ENCODE results near the gene SPATA31C1. TPM values are rescaled to one million over a fixed set of nuclear protein-coding genes. Genes with fewer than 3 reads are reported as not detected.
A peak's percentile ranks its signal among the peaks of the same experiment; 100 is the strongest.
"Not testable (repeated sequence)": the region's sequence is repeated elsewhere in the genome, so short reads cannot be mapped to it uniquely, and the experiment has no call there.

SPATA31C1 gene
- total RNA-seq = not detected in 2 replicates

DNA sequence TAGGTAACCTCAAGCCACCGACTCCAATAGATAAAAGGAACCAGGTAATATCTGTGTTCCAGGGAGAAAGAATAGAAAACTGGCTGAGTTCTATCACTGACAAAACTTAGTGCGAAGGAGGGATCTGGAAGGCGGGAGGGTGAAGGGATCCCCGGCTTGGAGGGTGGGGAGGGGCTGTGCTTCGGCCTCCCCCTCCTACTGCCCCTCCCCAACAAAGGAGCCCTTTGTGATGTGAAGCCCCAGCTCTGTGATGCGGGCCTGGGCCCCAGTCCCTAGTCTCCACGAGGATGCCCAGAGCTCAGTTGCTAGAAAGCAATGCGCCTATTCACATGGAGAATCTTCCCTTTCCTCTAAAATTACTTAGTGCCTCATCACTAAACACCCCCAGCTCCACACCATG, at the start of gene SPATA31C1:
TSS of gene SPATA31C1 (plus strand) at position 301 of the 400 bp plus-strand sequence.
- not testable (repeated sequence) for DNase-seq

DNA sequence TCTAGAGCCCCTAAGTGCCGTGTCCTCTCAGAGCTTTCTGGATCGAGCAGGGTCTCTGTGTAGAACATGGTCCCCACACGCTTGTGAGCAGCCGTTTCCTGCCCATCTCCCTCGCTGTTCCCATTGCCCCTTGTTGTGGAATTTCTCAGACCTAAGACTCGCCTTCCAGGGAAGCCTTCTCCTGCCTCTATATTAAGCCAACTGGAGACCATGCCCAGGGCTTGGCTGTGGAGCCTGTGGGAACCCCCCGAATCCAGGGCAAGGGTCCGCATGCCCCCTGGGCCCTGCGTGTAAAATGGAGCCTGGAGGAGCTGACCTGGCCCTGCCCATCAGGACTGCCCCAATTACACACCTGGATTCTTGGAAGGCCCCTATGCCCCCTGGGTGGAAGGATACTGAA, 49.6 kb upstream of the SPATA31C1 start:
- no peak for DNase-seq

DNA sequence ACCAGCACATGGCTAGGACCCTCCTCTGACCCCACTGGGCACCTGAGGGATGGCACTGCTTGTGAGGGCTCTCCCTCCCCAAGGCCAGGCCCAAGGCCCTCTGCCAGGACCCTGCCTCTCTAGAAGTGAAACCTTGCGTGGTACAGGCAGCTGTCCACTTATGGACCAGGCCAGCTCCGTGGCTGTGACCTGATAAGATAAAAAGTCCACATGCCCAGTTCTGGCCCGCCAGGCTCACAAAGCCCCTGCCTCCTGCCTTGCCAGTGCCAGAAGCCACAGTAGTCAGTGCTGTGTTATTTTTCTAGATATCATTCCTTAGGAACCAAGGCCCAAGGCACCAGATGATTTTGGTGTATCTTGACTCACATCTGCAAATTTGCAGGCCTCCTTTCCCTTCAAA, 49.1 kb upstream of the SPATA31C1 start:
- no peak for DNase-seq

DNA sequence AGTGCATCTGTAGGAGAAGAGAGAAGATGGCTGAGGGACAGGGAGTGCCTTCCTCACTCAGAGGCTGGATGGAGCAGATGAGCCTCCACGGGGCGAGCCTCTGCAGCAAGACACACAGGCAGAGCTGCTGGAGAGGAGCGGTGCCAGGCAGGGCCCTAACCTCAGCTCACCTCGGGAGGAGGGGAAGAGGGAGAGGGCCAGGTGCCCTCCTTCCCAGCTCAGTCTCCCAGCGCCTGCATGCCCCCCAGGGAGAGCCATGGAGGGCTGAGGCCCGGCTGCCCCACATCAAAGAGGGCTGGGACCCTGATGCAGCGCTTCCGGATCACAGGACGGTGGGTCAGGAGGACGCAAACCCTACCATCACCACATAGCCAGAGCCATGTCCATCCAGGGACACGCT, 48.7 kb upstream of the SPATA31C1 start:
- no peak for DNase-seq

DNA sequence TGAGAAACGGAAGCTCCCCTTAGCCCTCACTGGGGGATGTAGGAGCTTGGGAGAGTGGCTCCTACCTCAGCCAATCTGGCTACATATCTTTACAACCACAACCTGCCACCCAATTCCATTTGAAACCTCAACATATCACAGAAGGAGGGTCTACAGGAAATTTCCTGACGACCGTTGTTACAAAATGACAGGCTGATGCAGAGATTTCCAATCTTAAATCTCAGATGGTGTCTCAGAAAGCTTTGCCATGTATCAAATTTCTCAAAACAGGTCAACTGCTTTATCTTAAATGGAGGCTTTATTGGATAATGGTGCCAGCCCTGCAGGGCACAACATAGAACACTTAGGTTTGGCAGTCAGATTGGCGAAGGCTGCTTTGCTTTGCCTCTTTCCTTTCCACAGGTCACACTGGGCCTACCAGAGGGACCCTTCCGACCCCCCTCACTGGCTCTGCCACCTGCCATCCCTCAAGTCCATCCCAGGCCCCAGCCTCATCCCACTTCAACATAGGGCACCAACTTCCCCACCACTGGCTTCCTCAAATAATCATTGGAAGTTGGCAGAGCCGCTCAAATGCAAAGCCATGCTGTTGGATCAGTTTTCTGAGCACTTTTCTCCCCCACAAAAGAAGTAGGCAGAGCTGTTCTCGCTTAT, 46.2 kb upstream of the SPATA31C1 start:
- no peak for DNase-seq

DNA sequence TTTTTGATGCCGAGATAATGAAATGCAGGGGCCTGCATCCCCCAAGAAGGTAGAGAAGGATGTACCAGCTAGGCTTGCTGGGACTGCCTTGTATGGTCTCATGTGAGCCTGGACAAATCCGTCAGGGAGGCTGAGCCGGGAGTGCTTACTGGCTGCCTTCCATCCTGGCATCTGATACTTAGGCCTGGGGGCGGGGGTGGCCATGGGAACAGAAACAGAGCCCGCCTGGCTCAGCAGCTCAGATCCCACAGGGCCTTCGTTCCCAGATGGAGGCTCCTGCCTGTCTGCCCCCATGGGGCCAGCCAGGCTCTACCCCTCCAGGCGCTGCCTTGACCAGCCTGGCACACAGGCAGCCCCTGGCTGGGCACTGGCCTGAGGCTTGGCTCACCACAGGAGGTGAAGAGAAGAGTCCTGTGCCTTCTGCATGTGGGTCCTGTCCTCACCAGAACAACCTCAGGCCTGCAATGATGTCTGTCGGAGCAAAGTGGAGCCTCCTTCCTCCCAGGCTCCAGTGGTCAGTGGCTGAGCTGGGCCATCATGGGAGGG, 45.6 kb upstream of the SPATA31C1 start:
- no peak for DNase-seq

DNA sequence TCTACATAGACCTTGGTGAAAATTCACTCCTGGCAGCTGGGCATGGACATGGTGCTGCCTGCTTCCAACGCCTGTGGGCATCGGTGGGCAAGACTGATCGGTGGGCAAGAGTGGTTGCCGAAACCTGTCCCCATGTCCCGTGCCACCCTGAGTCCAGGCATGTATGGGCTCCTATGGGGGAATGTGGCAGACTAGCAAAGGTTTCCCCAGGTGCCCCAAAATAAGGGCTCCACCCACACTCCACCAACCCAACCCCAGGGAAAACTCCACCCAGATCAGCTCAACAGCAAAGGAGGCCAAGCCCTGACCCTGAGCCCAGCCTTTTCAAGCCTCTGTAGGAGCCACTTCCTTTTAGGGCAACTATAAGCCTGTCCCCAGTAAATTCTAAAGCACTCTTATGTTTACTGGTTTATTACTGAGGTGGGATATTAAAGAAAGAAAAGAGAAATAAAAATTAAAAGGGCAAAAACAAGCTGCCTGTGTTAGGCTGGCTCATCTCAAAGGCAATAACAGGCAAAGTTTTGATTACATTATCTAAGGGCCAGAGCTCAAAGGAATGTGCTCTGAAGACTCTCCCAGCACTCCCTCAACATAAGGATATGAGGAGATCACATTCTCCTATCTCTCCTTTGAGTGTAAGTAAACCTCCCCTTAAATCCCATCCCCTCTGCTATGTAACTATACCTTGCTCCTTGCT, 44.0 kb upstream of the SPATA31C1 start:
- no peak for DNase-seq

DNA sequence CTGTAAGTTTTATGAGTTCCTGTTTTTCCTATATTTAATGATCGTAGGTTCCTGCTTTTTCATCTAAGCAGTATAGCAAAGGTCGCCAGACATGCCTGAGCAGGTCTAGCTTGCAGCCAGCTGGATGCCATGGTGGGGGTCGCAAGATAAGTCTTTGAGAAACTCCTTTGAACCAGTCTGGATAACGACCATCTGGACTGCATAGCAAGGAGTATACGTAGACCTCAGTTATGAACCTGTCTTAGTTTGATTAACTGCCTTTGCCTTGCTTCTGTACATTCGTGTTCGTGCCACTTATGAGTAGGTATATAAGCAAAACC, 43.5 kb upstream of the SPATA31C1 start:
- DNase-seq = no peak

DNA sequence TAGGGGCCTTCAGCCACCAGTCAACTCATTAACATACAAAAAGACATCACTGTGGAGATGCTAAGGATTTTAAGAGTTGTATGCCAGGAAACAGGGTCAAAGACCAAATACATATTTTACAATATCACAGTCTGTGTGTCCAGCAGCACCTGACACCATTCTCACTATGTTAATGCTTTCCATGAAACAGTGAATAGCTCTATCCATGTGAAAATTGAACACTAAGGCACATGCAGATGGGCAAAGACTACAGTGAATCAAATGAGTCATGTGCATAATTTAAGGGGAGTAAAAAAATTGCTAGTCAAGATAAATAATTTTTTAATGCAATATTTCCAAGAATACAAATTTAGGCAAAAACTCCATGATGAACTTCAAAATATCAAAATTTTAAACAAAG, 42.7 kb upstream of the SPATA31C1 start:
- no peak for DNase-seq

DNA sequence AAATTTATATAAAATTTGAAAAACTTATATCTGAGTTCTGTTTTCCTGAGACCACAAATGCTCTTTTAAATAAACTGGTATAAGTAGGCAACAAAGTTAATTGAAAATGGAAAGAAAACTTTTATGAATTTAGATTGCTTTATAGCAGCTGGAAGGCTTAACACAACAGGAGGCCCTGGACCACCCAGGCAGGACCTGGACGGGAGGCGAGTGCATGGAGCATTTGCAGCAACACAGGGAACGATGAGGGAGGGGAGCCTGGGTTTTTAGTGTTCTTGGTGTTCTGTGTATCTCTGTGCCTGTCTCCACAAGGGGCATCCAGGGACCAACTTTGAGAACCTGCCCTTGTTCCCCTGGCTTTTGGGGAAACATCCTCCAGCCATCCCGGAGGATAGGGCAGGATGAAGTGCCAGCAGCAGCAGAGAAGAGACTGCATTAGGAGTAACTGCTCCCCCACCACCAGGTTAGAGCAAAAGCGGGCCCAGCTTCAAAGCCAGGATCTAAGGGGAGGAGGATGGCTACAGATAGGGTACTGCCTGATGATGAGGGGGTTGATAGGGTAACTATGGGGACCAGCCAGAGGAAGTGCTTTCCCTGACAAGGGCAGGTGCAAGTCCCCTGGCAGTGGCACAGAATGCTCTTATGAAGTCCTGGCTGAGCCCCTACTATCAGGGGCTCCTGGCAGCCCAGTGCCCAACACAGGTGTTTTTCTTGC, 41.8 kb upstream of the SPATA31C1 start:
- no peak for DNase-seq

DNA sequence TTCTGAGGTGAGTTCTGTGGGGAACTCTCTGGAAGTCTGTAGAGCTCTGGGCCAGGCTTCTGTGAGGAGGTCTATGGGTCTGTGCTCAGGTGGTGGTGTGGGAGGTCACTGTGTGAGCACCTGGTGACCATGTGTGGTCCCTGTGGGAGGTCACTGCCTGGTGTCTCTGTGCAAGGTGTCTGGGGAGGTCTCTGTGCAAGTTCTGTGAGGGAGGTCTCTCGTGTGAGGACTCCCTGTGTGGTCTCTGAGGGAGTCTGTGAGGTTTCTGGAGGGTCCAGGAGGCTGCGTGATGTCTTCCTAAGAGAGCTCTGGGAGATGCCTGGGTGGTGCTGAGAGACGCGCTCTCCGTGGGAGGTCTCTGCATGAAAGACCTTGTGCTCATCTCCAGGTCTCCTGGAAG, 41.1 kb upstream of the SPATA31C1 start:
- no peak for DNase-seq

DNA sequence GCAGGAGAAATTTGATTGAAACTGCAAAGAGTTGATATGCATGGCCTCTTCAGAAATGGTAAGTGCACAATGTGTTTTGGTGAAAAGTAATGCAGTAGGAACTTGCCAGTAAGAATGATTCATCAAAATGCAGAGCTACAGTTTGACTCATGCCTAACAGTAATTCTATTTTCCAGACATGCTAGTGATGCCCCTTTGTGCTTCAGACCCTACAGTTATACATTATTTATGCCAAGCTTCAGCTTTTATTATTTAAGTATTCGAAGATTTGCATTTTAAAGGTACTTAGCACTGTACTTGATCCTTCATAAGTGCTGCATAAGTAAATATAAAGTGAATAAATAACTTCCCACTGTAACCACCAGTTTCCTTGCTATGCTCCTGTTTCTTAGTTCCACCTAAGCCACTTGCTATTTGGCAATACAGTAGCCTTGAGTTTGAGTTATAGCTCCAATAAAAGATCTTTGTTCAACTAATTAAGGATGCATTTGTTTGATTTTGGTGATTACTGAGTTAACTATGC, 38.7 kb upstream of the SPATA31C1 start:
- peak; percentile 37 for DNase-seq

DNA sequence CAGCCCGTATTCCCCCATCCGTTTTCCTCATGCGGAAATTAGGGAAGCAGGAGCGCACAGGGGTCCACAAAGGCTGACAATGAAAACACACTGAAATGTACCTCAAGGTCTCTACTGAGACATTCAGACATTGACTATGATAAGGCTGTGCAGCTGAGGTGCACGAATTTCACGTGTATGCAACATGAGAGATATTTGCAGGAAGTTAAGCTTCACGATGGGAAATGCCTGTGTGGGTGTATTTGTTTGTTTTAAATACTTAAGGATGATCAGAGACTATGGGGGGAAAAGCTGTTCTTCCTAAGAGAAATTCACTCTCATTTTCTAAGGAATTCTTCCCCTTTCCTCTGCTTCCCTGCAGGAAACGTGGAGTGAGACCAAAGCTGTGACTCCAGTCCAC, 37.6 kb upstream of the SPATA31C1 start:
- DNase-seq = peak; percentile 50

DNA sequence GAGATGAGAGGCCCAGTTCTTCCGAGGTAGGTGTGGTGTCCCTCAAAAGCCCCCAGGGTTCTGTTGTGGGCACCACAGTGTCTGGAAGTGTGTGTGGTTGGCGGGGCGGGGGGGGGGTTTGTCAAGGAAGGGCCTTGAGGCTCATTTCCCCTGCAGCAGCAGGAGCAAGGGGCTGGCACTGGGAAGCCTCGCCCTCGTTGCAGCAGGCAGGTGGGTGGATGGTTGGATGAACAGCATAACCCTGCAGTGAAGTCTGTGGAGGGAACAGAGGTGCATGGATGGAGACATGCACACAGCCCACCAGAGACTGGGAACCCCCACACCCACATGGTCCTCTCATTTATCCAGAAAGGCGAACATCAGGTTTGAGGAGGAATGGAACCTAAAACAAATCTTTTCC, 37.1 kb upstream of the SPATA31C1 start:
- DNase-seq = no peak

DNA sequence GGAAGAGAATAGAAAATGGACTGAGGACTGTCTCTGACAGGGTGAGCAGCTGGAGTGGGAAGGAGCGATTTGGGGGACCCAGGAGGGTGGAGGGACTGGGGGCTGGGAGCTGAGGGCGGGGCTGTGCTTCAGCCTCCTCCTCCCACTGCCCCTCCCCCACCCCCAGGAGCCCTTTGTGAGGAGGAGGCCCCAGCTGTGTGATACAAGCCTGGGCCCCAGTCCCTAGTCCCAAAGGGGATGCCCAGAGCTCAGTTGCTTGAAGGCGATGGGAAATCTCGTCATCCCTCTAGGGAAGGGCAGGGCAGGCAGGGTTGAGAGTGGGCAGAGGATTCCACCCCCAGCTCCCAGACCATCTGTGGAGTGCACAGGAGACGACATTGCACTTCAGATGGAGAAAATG, 35.1 kb upstream of the SPATA31C1 start, which contains the start of gene SPATA31E1:
TSS of gene SPATA31E1 (plus strand) at position 251 of the 400 bp plus-strand sequence. CDS start at position 266, 15 bp downstream.
- DNase-seq = no peak

DNA sequence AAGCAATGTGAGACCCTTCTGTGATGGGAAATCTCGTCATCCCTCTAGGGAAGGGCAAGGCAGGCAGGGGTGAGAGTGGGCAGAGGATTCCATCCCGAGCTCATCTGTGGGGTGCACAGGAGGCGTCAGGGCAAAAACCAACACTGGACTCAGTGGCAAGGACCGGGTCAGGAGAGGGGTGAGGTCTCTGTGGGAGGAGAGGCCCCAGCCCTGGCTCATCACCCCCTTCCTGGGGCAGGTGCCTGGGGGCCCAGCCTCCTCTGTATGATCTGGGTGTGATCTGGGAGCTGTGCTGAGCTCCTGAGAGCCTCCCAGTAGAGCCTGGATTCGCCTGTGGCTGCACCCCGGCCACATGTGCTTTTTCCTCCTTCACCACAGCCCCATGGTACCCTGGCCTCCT, 34.5 kb upstream of the SPATA31C1 start:
- no peak for DNase-seq

DNA sequence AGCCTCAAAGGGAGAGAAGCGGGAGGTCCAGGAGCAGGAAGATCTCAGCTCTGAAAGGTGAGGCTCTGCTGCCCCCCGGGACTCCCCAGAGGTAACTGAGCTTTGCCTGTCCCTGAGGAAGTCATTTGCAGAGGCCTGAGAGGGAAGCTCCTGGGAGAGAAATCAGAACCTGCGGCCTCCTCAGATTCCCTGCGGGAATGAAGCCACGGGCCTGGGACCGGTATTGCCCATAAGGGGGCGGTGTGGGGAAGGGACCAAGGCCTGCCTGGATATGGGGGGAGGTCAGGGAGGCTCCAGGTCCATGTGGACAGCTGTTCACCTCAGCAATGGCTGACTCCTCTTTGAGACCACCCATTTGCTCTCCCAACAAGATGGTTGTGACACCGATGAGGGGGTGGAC, 33.8 kb upstream of the SPATA31C1 start:
- no peak for DNase-seq

DNA sequence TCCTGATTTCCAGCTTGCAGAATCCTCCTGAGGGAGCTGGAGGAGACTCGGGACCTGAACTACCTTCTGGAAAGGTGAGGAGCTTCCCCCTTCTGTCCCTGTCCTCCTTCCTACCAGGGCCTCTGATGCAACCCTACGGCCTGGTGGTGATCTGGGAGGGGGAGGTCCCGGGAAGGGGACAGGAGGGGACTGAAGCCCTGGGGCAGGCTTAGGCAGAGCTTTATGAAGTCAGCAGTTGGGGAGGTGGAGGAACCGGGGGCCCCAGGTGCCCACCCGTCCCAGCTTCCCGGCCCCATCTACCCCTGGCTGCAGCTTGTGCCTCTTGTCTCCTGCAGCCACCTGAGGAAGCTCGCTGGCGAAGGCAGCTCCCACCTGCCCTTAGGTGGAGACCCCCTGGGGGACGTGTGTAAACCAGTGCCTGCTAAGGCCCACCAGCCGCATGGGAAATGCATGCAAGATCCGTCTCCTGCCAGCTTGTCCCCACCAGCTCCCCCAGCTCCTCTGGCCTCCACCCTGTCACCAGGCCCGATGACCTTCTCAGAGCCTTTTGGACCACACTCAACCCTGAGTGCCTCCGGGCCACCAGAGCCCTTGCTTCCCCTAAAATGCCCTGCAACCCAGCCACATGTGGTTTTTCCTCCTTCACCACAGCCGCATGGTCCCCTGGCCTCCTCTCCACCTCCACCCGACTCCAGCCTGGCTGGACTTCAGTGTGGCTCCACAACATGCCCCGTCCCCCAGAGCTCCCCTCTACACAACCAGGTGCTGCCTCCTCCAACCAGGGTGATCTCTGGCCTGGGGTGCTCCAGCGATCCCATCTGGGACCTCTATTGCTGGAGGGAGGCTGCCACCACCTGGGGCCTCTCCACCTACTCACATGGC, 32.9 kb upstream of the SPATA31C1 start:
- DNase-seq = no peak

DNA sequence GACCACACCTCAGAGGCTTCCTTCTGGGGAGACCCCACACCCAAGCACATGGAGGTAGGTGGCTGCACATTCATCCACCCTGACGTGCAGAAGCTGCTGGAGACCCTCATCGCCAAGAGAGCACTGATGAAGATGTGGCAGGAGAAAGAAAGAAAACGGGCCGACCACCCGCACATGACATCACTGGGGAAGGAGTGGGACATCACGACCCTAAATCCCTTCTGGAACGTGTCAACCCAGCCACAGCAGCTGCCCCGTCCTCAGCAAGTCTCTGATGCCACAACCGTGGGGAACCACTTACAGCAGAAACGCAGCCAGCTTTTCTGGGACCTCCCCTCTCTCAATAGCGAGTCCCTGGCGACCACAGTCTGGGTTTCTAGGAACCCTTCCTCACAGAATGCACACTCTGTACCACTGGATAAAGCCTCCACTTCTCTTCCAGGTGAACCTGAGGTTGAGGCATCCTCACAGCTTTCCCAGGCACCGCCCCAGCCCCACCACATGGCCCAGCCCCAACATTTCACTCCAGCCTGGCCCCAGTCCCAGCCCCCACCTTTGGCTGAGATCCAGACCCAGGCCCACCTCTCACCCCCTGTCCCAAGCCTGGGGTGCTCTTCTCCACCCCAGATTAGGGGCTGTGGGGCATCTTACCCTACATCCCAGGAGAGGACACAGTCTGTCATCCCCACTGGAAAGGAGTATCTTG, 32.1 kb upstream of the SPATA31C1 start:
- DNase-seq = no peak

DNA sequence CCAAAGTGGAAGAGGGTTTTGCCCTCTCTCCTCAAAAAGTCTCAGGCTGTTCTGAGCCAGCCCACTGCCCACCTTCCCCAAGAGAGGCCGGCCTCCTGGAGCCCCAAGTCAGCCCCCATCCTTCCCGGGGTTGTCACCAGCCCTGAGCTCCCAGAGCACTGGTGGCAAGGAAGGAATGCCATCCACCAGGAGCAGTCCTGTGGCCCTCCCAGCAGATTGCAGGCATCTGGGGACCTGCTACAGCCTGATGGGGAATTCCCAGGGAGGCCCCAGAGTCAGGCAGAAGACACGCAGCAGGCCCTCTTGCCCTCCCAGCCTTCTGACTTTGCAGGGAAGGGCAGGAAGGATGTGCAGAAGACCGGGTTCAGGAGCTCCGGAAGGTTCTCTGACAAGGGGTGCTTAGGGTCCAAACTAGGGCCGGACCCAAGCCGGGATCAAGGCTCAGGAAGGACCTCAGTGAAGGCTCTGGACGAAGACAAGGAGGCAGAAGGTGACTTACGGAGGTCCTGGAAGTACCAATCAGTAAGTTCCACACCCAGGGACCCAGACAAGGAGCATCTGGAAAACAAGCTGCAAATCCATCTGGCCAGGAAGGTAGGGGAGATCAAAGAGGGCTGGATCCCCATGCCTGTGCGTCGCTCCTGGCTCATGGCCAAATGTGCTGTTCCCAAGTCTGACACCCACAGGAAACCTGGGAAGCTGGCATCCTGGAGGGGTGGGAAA, 31.4 kb upstream of the SPATA31C1 start:
- DNase-seq = no peak

DNA sequence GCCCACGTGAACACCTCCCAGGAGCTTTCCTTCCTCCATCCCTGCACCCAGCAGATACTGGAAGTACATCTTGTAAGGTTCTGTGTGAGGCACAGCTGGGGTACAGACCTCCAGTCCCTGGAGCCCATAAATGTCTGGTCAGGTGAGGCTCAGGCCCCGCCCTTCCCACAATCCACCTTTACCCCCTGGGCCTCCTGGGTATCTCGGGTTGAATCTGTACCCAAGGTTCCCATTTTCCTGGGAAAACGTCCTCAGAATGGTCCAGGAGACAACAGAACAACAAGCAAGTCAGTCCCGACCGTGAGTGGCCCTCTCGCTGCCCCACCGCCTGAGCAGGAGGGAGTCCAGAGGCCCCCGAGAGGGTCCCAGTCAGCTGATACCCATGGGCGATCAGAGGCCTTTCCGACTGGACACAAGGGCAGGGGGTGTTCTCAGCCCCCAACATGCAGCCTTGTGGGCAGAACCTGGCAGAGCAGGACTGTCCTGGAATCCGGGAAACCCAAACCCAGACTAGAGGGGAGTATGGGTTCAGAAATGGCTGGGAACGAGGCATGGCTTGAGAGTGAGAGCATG, 30.7 kb upstream of the SPATA31C1 start:
- no peak for DNase-seq
